Stimulated activated CD8-positive, alpha-beta memory T cell treated with anti-CD3 and anti-CD28 coated beads, Interleukin-7, amount 100 ng/mL, for 24 hours (primary cell): Measurements from ENCODE around the gene GRHL3.
A peak's percentile ranks its signal among the peaks of the same experiment; 100 is the strongest.

Experiments used
- DNase-seq: peaks from one replicate; pipeline ENCODE4 v3.0.0-alpha.2; 2020; ENCODE audit warnings: low read depth

The GRHL3 gene

DNA sequence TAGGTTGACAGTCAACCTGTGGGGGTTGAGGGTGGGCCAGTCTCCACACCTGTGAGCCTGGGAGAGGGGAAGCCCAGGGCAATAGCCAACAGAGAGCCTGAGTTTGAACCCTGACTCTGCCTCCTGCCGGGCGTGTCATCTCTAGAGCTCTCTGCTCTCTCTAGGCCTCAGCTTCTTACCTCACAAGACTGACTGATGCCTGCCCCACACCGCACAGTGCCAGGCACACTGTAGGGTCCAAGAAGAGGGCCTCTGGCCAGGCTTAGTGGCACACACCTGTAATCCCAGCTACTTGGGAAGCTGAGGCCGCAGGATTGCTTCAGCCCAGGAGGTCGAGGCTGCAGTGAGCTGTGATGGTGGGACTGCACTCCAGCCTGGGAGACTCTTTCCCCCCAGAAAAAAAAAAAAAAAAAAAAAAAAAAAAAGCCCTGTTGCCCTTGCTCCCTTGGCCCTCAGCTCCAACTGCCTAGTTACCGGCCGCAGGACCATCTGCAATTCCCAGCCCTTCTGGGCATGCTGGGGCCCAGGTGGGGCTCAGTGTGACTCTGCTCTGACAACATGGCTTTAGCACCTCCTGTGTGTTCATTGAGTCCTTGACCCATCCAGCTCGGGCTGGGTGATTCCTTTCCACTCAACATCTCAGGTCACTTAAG, 25.1 kb downstream of the GRHL3 start:
- no peak for DNase-seq

DNA sequence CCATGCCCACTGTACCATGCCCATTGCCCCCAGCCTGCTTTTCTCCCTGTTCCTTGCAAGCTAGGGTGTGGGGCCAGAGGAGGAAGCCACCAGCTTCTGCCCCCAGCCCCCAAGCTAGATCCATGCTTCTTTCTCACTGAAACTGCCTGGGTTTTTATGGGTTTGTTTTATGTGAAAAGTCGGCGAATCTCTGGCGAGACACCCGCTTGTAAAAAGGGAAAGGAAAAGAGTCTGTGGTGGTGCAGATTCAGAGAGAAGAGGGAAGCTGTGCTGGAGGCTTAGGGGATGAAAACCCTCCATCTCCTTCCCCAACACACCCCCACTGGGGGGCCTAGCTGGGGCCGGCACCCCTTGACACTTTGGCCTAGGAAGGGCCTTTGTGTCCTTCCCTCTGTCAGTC, 26.2 kb downstream of the GRHL3 start:
- DNase-seq, result no peak

DNA sequence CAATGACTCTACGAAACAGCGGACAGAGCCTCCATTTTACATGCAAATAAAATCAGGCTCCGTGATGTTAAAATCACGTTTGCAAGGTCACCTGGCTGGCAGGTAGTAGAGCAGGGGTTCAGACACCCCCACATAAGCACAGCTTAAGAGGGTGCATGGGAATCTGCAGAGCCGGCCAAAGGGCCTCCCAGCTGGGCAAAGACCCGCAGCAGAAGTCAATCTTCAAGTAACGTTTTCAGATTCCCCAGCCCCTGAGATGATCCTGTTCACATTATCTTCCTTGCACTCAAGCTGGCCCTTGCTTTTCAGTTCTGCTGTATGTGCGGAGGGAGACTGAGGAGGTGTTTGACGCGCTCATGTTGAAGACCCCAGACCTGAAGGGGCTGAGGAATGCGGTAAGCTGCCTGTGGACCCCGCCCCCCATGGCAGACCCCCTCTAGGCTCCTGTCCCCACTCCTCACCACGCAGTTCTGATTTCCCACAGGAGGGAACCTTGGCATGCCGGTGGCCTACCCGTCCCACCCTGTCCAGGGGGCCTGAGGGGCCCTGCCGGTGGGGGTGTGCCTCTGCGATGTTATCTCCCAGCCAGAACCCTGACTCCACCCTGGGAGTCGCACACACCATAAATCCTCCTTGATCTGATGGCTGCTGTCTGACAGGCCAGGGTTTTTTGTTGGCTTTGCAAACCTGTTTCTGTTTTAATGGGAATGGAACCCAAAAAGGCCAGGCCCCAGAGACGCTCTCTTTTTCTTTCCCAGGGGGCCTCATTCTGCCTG, 28.2 kb downstream of the GRHL3 start:
- DNase-seq, result no peak

DNA sequence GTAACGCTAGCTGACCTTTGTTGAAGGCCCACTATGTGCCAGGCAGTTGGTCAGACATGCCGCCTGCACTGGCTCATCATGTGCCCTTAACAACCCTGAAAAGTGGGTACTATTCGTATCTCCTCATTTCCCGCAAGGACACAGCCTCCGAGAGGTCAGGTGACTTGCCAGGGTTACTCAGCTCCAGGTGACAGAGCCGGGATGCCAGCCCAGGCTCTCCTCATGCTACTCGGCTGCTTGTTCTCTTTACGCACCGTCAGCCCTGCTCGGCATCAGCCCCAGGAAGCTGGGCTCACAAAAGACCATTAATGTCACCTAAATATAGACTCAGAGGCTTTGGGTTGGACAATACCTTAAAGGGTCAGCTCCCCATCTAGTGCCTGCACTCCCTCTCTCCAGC, 29.0 kb downstream of the GRHL3 start:
- no peak for DNase-seq

DNA sequence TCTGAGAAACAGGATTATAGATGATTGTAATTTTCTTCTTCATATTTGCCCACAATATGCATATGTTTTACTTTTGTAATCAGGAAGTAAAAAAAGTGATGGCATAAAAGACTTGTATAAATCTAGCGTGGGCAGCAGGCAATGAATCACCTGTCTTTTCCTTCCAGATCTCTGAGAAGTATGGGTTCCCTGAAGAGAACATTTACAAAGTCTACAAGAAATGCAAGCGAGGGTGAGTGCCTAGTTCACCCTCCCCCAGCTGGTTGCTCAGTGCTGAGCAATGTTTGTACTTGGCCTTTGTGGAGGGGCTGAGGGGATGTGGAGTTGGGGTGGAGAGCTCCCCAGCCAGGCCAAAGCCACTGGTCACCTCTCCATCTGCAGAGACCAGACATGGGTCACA, 30.7 kb downstream of the GRHL3 start:
- no peak for DNase-seq

DNA sequence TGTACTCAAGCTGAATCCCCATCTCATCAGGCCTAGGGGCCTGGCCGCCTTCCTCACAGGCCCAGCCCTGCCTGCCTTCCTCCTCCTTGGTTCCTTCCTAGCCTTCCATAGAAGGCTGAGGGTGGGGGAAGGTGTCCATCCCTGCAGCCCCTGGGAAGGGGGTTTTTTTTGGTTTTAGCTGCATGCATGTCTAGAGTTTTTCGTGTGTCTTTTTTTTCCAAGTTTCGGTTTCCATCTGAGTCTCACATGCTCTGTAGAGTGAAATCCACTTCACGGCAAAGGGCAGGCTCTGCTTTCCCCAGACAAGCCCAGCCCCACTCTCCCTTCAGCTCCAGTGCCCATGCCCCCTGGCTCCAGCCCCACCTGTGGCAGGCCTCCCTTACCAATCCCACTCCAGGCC, 32.1 kb downstream of the GRHL3 start:
- no peak for DNase-seq

DNA sequence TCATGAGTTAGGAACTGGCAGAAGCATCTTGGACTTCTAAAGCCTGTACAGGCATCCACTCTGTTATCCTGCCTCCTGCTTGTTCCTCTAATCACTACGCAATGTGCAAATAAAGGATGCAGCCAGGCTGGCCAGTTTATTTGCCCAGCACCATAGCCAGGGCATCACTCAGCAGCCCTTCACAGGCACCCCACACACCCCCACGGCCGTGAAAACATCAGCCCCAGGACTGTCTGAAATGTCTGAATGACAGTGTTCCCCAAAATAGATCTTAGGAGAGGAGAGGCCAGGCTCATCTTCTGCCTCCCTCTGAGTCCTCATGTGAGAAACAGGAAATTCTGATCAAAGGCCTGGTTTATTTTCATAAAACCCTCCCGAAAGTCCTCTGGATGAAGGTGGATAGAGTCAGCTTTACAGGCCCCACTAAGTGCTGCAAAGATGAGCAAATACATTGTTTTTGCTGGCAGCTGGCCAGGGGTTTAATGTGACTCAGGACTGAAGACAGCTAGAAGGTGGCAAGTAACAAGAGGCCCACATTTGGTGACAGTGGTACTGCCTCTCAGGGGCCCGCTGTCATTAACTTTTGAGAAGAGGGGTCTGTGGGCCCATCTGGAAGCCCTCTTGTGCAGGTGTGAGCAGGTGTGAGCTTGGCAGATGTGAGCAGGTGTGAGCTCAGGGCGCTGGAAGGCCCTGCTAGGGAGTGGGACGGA, 32.9 kb downstream of the GRHL3 start:
- DNase-seq, result peak; percentile 4

DNA sequence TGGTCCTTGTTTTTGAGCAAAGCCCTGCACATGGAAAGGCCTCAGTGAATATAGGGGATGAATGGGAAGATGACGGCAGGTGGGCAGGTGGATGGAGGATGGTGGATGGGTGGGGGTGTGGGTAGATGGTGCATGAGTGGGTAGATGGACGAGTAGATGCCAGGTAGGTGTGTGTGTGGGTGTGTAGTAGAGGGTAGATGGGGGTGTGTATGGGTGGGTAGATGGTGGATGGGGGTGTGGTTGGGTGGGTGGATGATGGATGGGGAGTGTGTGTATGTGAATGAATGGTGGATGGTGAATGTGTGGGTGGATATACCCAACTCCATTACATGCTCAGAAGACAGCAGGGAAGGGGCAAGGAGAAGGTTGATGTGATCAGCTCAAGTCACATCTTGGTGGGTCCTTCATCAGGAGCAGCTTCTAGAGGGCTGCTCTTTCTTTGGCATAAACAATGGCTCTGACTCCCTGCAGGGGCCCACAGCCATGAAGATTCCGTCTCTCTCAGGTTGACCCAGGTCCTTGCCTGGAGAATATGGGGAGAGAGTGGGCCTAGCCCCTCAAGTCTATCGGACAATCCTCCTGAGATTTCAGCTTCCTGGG, 34.2 kb downstream of the GRHL3 start:
- no peak for DNase-seq

DNA sequence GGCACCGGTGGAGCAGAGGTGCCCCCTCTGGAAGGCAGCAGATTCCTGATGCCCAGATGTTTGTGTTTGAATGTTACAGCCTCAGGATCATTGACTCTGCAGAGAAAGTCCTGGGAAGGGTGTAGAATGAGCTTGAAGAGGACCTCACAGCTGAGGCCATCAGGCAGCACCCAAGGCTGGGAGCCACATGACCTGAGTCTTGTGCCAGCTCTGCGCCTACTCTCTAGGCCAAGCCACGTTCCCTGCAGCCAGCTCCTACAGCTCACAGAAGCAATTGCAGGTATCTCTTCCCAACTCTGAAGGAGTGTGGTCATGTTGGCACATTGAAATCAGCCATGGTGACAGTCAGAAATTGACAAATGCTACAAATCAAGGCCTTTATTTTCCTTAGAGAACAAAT, 36.3 kb downstream of the GRHL3 start:
- no peak for DNase-seq

DNA sequence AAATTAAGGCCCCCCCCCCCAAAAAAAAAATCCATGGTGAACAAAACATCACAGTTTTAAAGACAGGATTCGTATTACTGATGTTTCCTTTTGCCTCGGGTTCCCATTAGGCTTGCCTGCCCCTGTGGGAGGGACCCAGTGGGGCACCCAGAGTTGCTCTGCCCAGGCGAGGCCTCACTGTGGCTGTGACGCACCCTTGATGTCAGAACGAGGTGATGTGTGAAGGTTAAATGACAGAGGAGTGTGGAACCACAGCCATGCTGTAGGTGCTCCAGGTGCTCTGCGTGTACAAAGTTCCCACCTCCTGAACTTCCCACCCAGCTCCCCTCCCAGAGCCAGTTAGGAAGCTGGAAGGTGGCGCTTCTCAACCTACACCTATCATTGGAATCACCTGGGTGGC, 37.9 kb downstream of the GRHL3 start:
- no peak for DNase-seq

DNA sequence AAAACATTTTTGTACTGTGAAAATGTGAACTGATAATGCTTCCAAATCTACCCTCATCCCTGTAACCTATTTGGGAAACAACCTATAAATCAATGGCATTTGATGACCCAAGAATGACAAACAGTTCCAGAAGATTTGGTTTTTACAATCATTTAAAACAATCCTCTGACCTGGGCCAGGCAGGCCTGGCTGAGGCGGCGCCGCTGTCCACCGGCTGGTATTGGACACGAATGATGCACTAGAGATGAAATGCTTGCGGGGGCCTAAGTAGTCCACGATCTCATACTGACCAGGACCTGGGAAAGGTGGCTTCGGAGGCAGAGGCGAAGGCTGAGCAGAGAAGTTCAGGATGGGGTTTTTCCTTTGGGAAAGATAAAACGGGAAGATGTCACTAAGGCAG, 41.5 kb downstream of the GRHL3 start:
- no peak for DNase-seq

DNA sequence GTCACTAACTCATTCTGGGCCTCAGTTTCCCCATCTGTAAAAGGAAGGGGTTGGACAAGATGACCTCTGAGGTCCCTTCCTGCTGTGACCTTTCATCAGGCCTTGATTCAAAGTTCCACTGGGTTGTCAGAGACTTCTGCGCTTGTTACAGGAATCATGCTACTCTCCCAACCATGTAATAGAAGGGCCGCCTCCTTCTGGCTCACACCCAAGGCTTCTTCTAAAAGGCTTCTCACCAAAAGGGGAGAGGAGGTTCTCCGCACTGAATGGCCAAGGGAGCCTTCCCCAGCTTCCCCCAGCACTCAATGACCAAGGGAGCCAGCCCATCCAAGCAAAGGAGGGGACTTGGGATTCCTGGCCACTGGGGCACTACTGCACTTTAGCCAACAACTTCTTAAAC, 42.7 kb downstream of the GRHL3 start:
- DNase-seq, result no peak

DNA sequence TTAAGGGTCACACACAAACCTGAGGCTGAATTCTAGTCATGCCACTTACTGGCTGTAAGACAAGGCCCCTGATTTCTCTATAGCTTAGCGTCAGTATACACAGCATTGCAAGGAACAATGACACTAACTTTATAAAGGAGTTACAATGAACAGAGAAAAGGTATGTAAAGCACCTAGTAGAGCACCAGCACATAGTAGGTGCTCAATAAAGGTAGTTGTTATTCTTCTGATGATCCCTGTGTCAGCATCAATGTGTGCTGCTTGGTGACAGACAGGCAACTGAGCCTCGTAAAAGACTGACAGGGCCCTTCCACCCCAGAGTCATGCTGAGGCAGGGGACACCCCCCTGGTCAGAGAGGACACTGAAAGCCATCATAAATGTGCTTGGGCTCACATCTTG, 43.2 kb downstream of the GRHL3 start:
- DNase-seq, result no peak

DNA sequence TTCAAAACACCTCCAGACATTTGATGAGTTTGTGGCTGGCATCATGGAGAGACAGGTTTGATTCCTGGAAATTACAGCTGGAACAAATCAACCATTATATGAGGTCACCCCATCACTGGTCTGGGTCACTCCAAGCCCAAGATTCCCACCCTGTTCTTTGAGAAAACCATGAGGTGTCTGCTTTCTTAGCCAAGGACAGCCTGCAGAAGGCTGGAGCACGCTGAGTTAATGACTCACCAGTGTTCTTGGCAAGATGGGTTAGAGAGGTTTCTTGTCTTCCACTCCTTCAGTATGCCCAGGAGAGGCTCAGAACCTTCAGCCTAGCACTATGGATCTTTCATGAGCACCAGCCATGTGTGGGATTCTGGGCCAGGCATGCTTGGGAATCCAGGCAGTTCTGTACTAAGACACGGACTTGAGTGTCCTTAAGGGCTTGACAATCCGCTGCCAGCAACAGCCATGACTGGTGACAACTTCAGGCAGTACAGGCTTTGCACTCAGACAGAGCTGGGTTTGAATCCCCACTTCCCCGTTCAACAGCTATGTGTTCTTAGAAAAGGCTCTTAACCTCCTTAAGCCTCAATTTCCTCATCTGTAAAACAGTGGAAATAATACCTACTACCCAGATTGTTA, 43.9 kb downstream of the GRHL3 start:
- DNase-seq, result no peak

DNA sequence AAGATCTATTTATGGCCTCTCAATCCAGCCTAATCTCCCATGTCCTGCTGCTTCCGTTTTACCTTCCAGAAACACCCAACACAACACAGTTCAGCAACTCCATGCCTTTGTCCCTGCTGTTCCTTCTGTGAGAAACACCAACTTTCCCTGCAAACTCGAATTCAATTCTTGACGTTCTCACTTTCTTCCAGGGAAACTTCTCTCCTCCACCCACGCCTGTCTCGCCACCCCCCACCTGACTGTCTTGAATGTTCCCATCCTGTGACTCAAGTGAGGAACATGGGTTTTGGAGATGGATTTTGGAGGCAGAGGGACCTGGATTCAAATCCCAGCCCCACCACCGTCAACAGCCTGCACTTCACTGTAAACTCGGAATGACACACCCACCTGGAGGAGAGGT, 44.8 kb downstream of the GRHL3 start:
- no peak for DNase-seq

DNA sequence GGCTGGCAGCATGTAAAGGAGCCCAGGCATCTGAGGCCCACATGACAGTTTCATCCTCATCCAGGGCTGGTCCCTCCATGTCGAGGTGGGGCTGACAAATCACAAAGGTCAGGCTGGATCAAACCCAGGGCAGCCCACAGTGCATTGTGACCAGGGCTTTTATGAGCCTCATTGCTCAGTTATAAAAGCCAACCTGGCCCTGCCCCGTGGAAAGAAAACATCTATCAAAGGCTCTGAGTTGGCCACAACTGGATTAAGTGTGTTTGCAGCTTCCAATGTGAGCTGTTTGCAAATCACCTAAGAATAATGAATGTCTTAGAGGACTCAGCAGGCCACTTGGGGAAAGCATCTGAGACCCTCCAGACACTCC, 45.4 kb downstream of the GRHL3 start:
- no peak for DNase-seq

DNA sequence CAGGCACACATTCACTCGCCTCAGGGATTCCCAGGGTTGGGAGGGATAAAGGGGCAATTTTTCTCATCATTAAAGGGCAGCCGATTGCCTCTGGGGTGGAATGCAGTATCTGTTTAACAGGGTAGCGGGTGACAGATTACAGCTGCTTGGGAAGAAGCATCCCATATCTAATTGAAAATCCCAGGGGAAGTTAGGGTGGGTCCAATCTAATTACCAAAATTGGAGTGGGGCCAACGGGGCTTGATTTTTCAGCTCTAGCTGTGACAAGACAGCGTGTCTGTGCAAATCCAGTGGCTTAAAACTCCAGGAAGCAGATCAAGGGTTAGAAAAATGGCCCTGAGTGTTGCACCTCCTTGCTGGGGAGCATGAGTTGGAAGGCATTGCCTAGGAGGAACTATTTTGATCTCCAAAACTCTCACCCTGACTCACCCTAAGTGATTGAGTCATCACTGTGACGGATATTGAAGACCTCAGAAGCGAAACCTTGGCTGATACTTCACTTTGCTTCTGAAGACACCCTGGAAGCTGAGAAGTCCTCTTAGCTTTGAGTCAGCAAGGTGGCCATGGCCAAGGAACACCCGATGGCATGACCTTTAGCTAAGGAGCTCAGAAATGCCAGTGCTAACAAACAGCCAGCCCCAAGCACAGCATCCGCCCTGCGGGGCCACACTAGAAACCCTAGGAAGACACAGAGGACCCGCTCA, 46.0 kb downstream of the GRHL3 start:
- no peak for DNase-seq

DNA sequence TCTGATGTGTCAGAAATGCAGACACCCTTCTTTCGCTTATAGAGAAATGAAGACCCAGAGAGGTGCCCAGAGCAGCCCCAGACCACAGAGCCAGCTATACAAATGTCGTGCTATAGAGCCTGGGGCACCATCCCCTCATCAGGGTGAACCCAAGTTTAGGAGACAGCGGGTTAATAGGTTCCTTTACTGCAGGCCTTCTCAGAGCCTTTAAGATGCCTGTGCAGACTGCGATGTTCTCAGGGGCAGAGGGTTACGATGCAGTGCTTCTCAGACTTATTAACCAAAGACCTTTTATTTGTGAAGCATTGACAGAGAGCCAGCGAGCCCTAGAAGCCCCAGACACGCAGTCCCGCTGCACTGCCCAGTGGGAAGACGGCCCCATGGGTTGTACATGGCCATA, 47.5 kb downstream of the GRHL3 start:
- DNase-seq, result no peak

DNA sequence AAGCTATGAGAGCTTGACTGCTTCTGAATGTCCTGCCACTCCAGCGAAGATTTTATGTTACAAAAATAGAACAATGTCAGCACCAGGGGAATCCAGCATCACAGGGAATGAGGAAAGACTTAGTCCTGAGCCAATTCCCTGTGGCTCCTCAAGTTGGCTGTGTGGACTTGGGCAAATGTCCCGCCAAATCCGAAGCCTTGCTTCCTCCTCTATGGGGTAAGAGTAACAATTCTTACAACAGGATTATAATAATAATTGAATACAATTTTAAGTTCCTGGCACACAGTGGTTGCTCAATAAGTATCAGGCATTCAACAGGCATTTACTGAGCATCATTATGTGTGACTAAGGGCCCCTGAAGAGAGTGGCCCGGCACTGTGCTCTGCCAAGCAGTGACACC, 50.0 kb downstream of the GRHL3 start:
- no peak for DNase-seq

DNA sequence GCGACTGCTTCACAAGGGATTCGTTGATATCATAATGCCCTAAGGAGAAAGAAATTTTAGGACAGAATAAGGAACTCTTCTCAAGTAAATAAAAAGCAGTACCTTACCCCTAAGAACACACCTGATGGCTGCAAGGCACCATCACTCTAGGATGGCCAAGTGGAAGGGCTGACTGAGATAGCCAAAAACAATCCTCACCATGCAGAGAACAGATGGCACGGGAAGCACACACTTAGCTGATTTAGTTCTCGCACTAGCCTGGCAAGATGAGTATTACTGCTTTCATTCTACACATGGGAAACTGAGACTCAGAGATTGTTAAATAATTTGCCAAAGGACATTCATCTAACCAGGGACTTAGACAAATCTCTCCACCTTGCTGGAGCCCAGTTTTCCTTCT, 50.6 kb downstream of the GRHL3 start:
- no peak for DNase-seq

DNA sequence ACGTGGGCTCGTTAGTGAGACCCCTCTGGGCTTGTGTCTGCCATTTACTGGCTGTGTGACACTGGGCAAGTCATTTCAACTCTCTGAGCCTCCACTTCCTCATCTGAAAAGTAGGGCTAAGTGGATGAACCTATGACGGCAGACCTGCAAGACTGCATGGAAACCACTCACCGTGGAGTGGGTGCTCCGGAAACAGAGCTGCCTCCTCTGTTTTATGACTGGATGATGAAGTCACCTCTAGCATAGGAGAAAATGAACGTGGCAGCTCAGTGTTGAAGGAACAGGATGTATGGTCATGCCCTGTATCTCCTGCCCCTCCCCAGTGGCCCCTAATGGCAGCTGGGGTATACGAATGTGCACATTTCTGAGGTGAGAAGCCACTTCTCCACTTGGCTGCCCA, 53.9 kb downstream of the GRHL3 start:
- no peak for DNase-seq

DNA sequence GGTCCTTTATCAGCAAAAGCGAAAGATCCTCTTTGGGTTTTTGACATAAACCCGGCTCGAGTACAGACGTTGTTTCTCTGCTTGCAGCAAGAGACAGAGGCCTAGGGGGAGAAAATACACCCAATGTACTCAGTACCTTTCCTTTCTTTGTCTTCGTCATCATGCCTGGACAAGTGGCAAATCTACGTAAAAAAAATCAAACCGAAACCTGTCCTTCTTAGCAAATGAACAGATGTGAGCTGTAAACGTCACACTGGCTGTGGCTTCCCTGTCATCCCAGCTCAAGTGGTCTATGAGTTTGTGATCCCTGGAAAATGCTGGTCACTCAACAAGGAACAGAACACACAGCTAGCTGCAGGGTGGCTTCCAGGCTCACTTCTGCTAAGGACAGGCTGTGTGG, 54.6 kb downstream of the GRHL3 start:
- DNase-seq, result no peak
